H1 (cell line): ENCODE results near the gene ZNF747. TPM values are rescaled to one million over a fixed set of nuclear protein-coding genes. Genes with fewer than 3 reads are reported as not detected.

Source experiments
- RAD21 ChIP-seq, 2 experiments: IDR thresholded peaks in 1 of 2; conservative IDR thresholded peaks in 1 of 2; 2 replicates each; pipeline ENCODE4 v1.6.1; 2011; ENCODE audit warnings: low read depth in 2 of 2, low read length in 2 of 2, improper control_type of control experiment in 1 of 2, inconsistent platforms in 1 of 2, mild to moderate bottlenecking in 1 of 2, moderate library complexity in 1 of 2
- polyA plus RNA-seq, 7 experiments: library from polyadenylated mRNA; depleted of rRNA in 3 of 7; stranded (reverse) in 5 of 7; unstranded in 2 of 7; fragments of >200 nt in 5 of 7; fragments of 200-250 nt in 2 of 7; gene quantifications; 1 replicate in 5 of 7; 2 replicates in 1 of 7; 4 replicates in 1 of 7; pipeline versions ENCODE4 v1.2.1 to v1.2.3, GENCODE V29; 2011 to 2013; ENCODE audit warnings: missing spikeins in 2 of 7, mixed read lengths in 2 of 7
- total RNA-seq: library from RNA; stranded (reverse); fragmentation: NEBNext Ultra II Directional; extraction: Animal tissue kit (Norgen Biotek cat#: 25700); gene quantifications from 2 replicates; pipeline ENCODE4 v1.2.1, GENCODE V29; 2021

The ZNF747 gene
- total and polyA plus RNA-seq, 2 of the 8 experiments (the other 6 are each of a cell fraction or from before 2014, with no cell fraction given): 9.9 to 10.3 TPM

DNA sequence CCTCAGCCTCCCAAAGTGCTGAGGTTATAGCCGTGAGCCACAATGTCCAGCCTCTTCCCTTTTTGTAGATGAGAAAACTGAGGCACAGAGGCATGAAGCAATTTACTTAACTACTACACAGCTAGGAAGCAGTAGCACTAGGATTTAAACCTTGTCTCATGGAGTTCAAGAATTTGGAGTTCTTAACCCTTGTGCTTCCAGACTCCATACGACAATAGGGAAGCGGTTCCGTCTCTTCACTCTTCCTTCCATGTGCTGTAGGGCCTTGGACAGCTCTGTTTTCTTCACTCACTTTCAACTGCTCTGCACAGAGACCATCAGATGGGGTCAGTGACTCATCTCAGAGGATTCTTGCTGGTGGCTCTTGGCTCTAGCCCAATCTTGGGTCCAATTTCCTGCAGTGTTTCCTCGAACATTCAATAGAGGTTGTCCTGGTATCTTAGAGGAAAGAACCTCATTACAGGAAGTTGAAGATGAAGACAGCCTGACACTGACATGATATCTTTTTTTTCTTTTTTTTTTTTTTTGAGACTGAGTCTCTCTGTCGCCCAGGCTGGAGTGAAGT is 42.8 kb downstream of the ZNF747 start (continued):
- no peak for TF ChIP-seq RAD21 (IDR thresholded peaks at IDR 0.05 in 1 of 2, conservative IDR thresholded peaks at IDR 0.05 in 1 of 2; ENCODE audit: low read depth in 2 of 2, low read length in 2 of 2)
- TF ChIP-seq, all 59 proteins: peak for 0
